Activated T-helper 17 cell treated with anti-CD3 and anti-CD28 coated beads, Interleukin-2, amount 50 U/mL, for 72 hours (primary cell): ENCODE measurements around the gene ATP9A. TPM values are rescaled to one million over a fixed set of nuclear protein-coding genes. Genes with fewer than 3 reads are reported as not detected.
A peak's percentile ranks its signal among the peaks of the same experiment; 100 is the strongest.
"Not testable (repeated sequence)": the region's sequence is repeated elsewhere in the genome, so short reads cannot be mapped to it uniquely, and the experiment has no call there.

Experiments used
- ATAC-seq: fragments of 150-1000 bp; cut with Tn5 transposase; replicated peaks from 2 replicates; pipeline ENCODE4 v1.10.0; 2021; ENCODE audit warnings: mild to moderate bottlenecking, moderate library complexity
- H3K27ac Mint-ChIP-seq: one replicate; pipeline ENCODE4 v1.8.0; 2022; ENCODE audit warnings: mixed read lengths
- H3K27me3 Mint-ChIP-seq: one replicate; pipeline ENCODE4 v1.8.0; 2022; ENCODE audit warnings: mixed read lengths
- H3K36me3 Mint-ChIP-seq: one replicate; pipeline ENCODE4 v1.8.0; 2022; ENCODE audit warnings: low read depth, mild to moderate bottlenecking, mixed read lengths
- H3K4me1 Mint-ChIP-seq: one replicate; pipeline ENCODE4 v1.8.0; 2022; ENCODE audit warnings: mixed read lengths
- H3K4me3 Mint-ChIP-seq: one replicate; pipeline ENCODE4 v1.8.0; 2022; ENCODE audit warnings: mild to moderate bottlenecking, mixed read lengths
- H3K9me3 Mint-ChIP-seq: one replicate; pipeline ENCODE4 v1.8.0; 2022; ENCODE audit warnings: mixed read lengths
- total RNA-seq, 2 donors: library from RNA; stranded (reverse); gene quantifications; one replicate each; pipeline ENCODE4 v1.2.3, GENCODE V29; 2022

ATP9A gene
- total RNA-seq, 2 donors from 2014 or later = 1.7 to 2.2 TPM

GRCh38 chr20:51750037-51750769 is 18.0 kb downstream of the ATP9A start:
- Mint-ChIP-seq H3K4me3 (no peak overlapping the region), H3K4me1 (peaks cover 5% of the 10 kb centered on the region), H3K27me3 (peaks cover 14% of the 10 kb centered on the region), H3K36me3 (no peaks in the 10 kb centered on the region), H3K9me3 (peaks cover 3% of the 10 kb centered on the region), H3K27ac (peak overlapping the region; percentile 34)
- ATAC-seq = peak; percentile 98

- H3K4me3 Mint-ChIP-seq = no peak overlapping the region
- peak; percentile 30 for ATAC-seq
Measured at GRCh38 chr20:51749674-51750036, 18.5 kb downstream of the ATP9A start.

GRCh38 chr20:51747182-51747911 is 20.8 kb downstream of the ATP9A start:
- ATAC-seq = no peak
- Mint-ChIP-seq H3K27ac (peak overlapping the region; percentile 8), H3K27me3 (peaks cover 18% of the 10 kb centered on the region), H3K4me1 (peaks cover 10% of the 10 kb centered on the region), H3K36me3 (no peaks in the 10 kb centered on the region), H3K9me3 (peaks cover 3% of the 10 kb centered on the region), H3K4me3 (no peak overlapping the region)

More at GRCh38 chr20:51749674-51750036, 18.5 kb downstream of the ATP9A start:
- Mint-ChIP-seq H3K4me1 (peaks cover 7% of the 10 kb centered on the region), H3K9me3 (peaks cover 3% of the 10 kb centered on the region), H3K36me3 (no peaks in the 10 kb centered on the region), H3K27me3 (peaks cover 15% of the 10 kb centered on the region), H3K27ac (no peak overlapping the region)

- Mint-ChIP-seq H3K4me3 (no peak overlapping the region), H3K4me1 (peaks cover 10% of the 10 kb centered on the region), H3K9me3 (peaks cover 3% of the 10 kb centered on the region), H3K27me3 (peaks cover 18% of the 10 kb centered on the region), H3K27ac (no peak overlapping the region), H3K36me3 (no peaks in the 10 kb centered on the region)
- no peak for ATAC-seq
Measured at GRCh38 chr20:51745804-51746203, 22.4 kb downstream of the ATP9A start.

GRCh38 chr20:51740838-51741237 is 27.4 kb downstream of the ATP9A start:
- no peak for ATAC-seq
- Mint-ChIP-seq H3K27me3 (peaks cover 10% of the 10 kb centered on the region), H3K9me3 (no peaks in the 10 kb centered on the region), H3K4me1 (peaks cover 5% of the 10 kb centered on the region), H3K27ac (no peak overlapping the region), H3K4me3 (no peak overlapping the region), H3K36me3 (no peaks in the 10 kb centered on the region)

GRCh38 chr20:51740308-51740707 is 27.9 kb downstream of the ATP9A start:
- not testable (repeated sequence) for H3K27ac Mint-ChIP-seq, H3K4me1 Mint-ChIP-seq, H3K36me3 Mint-ChIP-seq, H3K27me3 Mint-ChIP-seq, H3K4me3 Mint-ChIP-seq, ATAC-seq, H3K9me3 Mint-ChIP-seq

GRCh38 chr20:51739722-51740249 is 28.4 kb downstream of the ATP9A start:
- Mint-ChIP-seq H3K36me3 (no peaks in the 10 kb centered on the region), H3K27ac (no peak overlapping the region), H3K4me1 (peaks cover 5% of the 10 kb centered on the region), H3K4me3 (no peak overlapping the region), H3K9me3 (no peaks in the 10 kb centered on the region), H3K27me3 (peaks cover 9% of the 10 kb centered on the region)
- ATAC-seq = no peak

GRCh38 chr20:51738877-51739447 is 29.2 kb downstream of the ATP9A start:
- Mint-ChIP-seq H3K4me1 (no peaks in the 10 kb centered on the region), H3K27me3 (peaks cover 5% of the 10 kb centered on the region)
- ATAC-seq = no peak

GRCh38 chr20:51738261-51738660 is 29.9 kb downstream of the ATP9A start:
- H3K27me3 Mint-ChIP-seq, H3K27ac Mint-ChIP-seq, H3K9me3 Mint-ChIP-seq, H3K4me1 Mint-ChIP-seq, H3K4me3 Mint-ChIP-seq, H3K36me3 Mint-ChIP-seq, ATAC-seq: not testable (repeated sequence)

More at GRCh38 chr20:51738877-51739447, 29.2 kb downstream of the ATP9A start:
- Mint-ChIP-seq H3K9me3 (no peaks in the 10 kb centered on the region), H3K36me3 (no peaks in the 10 kb centered on the region), H3K27ac (no peak overlapping the region), H3K4me3 (no peak overlapping the region)

GRCh38 chr20:51736947-51737346 is 31.2 kb downstream of the ATP9A start:
- Mint-ChIP-seq H3K27me3 (peaks cover 8% of the 10 kb centered on the region), H3K4me1 (no peaks in the 10 kb centered on the region), H3K4me3 (no peak overlapping the region), H3K27ac (no peak overlapping the region), H3K9me3 (no peaks in the 10 kb centered on the region), H3K36me3 (no peaks in the 10 kb centered on the region)
- ATAC-seq = no peak

- ATAC-seq = no peak
- Mint-ChIP-seq H3K36me3 (no peaks in the 10 kb centered on the region), H3K27me3 (peaks cover 8% of the 10 kb centered on the region), H3K9me3 (no peaks in the 10 kb centered on the region), H3K4me3 (no peak overlapping the region), H3K27ac (no peak overlapping the region), H3K4me1 (no peaks in the 10 kb centered on the region)
Measured at GRCh38 chr20:51735728-51736600, 32.2 kb downstream of the ATP9A start.

GRCh38 chr20:51734876-51735720 is 33.1 kb downstream of the ATP9A start:
- Mint-ChIP-seq H3K9me3 (no peaks in the 10 kb centered on the region), H3K4me1 (no peaks in the 10 kb centered on the region), H3K27ac (no peak overlapping the region), H3K4me3 (no peak overlapping the region), H3K36me3 (no peaks in the 10 kb centered on the region), H3K27me3 (peaks cover 8% of the 10 kb centered on the region)
- no peak for ATAC-seq

GRCh38 chr20:51733070-51733469 is 35.1 kb downstream of the ATP9A start:
- Mint-ChIP-seq H3K27me3 (peaks cover 8% of the 10 kb centered on the region), H3K27ac (no peak overlapping the region), H3K4me1 (no peaks in the 10 kb centered on the region), H3K4me3 (no peak overlapping the region), H3K36me3 (no peaks in the 10 kb centered on the region), H3K9me3 (no peaks in the 10 kb centered on the region)
- no peak for ATAC-seq
